Measurements from ENCODE around the gene MAD1L1.

- TF ChIP-seq POLR2A (IDR thresholded peaks at IDR 0.05) (no peak), POLR2AphosphoS5 (IDR thresholded peaks at IDR 0.05) (no peak)
- TF ChIP-seq, protein P1, sequence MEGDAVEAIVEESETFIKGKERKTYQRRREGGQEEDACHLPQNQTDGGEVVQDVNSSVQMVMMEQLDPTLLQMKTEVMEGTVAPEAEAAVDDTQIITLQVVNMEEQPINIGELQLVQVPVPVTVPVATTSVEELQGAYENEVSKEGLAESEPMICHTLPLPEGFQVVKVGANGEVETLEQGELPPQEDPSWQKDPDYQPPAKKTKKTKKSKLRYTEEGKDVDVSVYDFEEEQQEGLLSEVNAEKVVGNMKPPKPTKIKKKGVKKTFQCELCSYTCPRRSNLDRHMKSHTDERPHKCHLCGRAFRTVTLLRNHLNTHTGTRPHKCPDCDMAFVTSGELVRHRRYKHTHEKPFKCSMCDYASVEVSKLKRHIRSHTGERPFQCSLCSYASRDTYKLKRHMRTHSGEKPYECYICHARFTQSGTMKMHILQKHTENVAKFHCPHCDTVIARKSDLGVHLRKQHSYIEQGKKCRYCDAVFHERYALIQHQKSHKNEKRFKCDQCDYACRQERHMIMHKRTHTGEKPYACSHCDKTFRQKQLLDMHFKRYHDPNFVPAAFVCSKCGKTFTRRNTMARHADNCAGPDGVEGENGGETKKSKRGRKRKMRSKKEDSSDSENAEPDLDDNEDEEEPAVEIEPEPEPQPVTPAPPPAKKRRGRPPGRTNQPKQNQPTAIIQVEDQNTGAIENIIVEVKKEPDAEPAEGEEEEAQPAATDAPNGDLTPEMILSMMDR (IDR thresholded peaks at IDR 0.05) = no peak
These were observed 163.3 kb downstream of the MAD1L1 start for GRCh38 chr7:2069472-2069860.
